Stimulated activated CD8-positive, alpha-beta memory T cell treated with anti-CD3 and anti-CD28 coated beads, Interleukin-7, amount 100 ng/mL, for 4 hours (primary cell): ENCODE results near the gene MYOM3.

ENCODE experiments used
- DNase-seq, 2 donors: peaks; one replicate each; pipeline ENCODE4 v3.0.0-alpha.2; 2020; ENCODE audit warnings: low read depth in 2 of 2

MYOM3 gene

DNA sequence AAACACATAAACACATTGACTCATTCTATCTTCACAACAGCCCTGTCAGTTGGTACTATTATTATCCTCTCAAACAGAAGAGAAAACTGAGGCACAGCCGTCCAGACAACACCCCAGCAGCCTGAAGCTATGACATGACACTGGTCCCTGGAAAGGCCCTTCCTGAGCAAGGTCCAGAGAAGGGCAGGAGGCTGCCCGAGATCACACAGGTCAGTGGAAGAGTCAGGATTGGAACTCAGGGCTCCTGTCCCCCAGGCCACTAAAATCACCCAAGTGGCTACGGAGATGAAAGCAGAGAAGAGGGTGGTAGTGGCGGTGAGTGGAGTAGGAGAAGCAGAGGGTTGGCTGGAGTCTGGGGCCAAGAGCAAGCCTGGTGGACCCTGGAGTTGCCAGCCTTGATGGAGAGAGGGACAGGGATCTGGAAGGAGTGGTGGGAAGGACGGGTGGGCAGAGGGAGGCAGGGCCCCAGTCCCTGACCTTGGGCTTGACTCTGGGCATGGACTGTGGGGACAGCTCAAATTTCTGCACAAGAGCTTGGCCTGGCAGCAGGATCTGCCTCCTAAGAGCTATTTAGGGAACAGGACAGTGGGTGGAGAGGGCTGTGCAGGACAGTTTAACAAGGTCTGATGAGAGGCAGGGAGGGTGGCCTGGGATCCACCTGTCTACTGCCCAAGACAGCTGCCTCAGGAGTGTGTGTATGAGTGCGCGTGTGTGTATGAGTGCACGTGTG is 15.8 kb downstream of the MYOM3 start:
- DNase-seq = no peak

DNA sequence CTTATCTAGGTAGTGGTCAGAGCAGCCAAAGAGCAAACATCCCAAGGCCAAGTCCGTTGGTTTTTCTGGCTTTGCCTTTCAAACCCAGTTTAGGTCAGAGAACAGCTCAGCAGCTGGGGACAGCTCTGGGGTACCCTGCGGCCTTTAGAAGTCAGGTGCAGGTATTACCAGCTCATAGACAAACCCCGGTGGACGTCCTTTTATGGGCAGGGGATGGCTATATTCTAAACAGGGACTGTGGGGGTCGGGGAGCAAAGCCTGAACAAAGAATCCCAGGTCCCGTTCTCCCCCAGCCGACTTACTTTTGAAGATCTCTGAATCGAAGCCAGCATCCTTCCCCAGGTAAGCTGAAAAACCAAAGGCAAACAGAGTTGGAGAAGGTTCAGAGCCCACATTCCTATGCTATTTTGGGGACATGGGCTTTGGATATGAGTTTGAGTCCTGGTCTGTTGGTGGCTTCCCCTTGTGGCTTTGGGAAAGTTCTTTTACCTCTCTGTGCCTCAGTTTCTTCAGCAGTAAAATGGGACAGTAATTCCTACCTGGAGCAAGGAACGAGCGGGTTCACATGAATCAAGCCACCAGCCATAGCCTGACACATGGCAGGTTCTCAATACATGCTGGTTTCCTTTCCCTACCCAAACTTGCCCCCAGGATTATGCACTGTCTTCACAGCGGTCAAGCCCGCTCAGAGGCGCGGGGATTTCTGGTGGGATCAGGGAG is 16.6 kb downstream of the MYOM3 start:
- DNase-seq = no peak

GRCh38 chr1:24094554-24094953 is 17.4 kb downstream of the MYOM3 start:
- no peak for DNase-seq

DNA sequence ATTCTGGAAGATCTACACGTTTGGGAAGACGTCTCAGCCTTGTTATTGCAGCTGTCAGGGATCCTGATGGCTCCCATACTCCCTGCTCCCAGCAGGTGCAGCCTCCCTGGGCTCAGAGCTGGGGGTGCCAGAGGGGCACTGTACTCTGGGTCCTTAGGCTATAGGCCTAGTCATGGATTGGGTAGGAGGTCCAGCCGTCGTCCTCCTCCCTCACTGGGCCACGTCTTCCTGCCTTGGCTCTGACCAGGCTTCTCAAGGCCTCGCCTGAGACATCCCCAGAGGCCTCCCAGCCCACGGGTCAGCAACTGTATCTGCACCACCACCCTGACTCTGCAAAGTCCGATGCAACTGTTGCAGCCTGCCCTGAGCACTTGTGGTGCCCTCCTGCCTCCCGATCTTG is 18.2 kb downstream of the MYOM3 start:
- DNase-seq = no peak

GRCh38 chr1:24092979-24093378 is 19.0 kb downstream of the MYOM3 start:
- DNase-seq = no peak

DNA sequence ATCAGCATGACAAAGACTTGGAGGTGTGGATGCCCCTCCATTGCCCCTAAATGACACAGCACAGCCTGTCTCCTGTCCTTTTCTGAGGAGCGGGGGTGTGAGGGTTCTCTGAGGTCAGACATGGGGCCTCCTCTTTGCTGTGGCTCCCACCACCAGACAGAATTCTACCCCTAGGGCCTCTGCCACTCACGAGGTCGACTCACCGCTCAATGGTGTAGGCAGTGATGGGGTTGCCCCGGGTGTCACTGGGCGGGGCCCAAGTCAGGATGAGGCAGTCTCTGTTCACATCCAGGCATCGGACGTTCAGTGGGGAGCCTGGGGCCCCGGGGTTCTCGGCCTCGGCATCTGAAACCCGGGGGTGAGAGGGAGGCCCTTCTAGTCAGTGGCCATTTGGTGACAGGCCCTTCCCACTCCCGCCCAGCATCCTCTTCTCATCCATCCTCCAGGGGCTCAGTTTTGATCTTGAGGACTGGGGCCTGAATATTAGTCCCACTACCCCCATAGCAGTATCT is 19.9 kb downstream of the MYOM3 start:
- DNase-seq = no peak

DNA sequence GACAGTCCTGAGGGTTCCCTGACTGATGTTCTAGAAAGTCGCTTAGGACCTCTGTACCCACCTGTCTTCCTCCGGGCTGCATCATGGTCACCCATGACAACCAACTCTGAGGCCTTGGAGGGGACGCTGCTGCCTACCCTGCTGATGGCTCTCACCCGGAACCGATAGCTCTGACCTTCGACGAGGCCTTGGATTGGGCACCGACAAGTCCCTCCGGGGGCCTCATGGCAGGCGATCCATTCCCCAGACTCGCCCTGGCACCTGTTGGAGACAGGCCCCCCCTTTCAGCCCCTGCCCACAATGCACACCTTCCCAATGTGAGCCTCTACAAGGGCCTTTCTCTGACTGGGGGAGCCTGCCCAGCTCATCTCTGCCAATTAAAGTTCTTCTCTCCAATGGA is 21.2 kb downstream of the MYOM3 start:
- DNase-seq = no peak

DNA sequence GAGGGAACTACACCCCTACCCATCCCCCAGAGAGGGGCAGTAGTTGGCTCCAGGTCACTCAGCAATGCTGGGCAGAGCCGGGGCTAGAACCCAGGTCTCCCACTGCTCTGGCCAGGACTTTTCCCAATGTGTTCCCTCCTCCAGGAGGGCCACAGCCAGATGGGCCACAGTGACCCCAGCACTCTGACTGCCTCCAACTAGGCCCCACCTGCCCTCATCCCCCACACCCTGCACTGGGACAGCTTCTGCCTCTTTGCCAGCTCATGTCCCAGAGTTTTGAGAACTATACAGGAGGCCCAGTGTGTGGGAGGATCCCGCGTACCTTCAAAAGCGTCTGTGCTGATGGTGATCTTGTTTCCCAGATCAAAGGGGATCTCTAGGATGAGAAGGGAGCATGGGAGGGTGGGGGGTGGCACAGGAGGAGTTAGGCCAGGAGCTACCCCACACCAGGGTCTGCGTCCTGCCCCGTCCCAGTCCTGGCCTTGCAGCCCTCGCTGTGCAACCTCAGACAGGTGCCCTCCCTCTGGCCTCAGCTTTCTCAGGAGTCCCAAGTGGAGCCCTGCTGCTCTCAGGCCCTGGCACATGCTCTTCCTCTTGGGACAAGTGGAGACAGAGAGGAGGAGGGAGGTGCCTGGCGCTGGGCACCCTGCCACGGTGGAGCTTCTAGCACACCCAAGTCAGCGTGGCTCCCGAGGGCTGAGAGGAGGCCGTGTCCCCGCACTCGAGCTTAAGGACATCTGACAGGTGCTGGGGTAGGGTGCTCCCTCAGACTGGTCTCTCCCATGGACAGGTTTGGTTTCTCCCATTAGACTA is 22.0 kb downstream of the MYOM3 start:
- DNase-seq = no peak

GRCh38 chr1:24089027-24089742 is 22.8 kb downstream of the MYOM3 start:
- DNase-seq = no peak

DNA sequence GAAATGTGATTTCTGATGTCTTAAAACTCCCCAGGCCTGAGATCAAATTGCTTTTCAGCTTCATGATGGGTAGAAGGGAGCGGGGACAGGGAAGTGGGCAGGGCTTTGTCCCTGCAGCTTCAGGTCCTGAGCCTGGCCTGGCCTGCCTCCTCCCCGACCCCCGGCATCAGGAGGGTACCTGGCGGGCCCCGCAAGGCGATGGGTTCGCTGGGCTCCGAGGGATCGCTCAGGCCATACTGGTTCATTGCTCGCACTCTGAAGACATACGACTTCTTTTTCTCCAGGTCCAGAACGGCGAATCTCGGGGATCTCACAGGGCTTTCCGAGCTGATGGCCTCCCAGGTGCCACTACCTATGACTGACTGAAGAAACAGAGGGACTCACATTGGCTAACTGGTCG is 25.5 kb downstream of the MYOM3 start:
- DNase-seq = no peak

GRCh38 chr1:24085546-24085945 is 26.4 kb downstream of the MYOM3 start:
- no peak for DNase-seq

- no peak for DNase-seq
These were observed 26.9 kb downstream of the MYOM3 start for GRCh38 chr1:24085007-24085406.

DNA sequence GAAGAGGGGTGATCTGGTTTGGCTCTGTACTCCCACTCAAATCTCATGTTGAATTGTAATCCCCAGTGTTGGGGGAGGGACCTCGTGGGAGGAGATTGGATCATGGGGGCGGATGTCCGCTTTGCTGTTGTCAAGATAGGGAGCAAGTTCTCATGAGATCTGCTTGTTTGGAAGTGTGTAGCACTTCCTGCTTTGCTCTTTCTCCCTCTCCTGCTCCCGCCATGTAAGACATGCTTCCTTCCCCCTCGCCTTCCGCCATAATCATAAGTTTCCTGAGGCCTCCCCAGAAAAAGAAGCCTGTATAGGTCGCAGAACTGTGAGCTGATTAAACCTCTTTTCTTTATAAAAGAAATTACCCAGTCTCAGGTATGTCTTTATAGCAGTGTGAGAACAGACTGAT is 27.9 kb downstream of the MYOM3 start:
- DNase-seq = no peak

DNA sequence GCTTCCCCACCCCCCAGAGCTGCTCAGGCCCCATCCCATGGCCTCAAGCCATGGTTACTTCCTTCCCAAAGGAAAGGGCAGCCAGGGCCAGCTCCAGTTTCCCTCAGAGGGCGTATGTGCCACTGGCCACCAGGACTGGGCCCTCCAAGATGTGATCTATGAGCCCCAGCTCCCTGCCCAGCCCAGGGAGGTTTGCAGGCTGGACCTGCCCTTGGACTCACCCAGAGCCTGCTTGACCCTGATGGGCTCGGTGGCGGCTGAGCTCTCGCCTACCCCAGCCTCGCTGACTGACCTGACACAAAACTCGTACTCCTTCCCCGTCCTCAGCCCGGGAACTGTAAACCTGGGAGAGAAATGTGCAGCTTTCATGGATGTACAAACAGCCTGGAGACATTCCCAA is 29.6 kb downstream of the MYOM3 start:
- DNase-seq = no peak

DNA sequence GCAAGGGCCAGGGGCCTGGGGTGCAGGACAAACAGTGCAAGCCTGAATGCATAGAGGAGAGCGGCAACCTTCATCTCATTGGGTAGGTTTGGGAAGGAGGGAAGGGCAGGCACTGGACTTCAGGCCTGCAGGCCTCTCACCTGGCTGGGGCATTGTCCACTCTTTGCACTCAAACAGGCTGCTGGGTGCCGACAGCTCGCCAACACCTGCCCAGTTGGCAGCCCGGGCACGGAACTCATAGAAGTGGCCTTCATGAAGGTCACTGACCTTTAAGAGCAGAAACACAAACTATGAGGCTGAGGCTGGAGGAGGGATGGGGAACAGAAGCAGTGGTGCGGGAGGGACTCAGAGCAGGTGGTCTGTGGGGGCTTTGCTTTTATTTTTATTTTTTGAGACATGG is 30.7 kb downstream of the MYOM3 start:
- DNase-seq = no peak

- no peak for DNase-seq
These were observed 31.8 kb downstream of the MYOM3 start for GRCh38 chr1:24080131-24080530.

- DNase-seq = no peak
These were observed 34.5 kb downstream of the MYOM3 start for GRCh38 chr1:24077278-24077978.

GRCh38 chr1:24075946-24076345 is 36.0 kb downstream of the MYOM3 start:
- no peak for DNase-seq

DNA sequence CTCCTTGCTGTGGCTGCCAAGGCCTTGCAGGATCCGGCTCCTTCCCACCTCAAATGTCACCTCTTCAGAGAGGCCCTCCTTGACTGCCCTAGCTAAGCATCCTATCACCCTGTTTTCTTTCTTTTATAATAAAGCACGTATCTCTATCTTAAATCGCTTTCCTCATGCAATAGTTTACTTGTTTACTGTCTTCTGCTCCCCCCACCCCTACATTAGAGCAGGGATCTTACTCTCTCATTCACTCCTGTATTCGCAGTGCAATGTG is 36.4 kb downstream of the MYOM3 start:
- no peak for DNase-seq

DNA sequence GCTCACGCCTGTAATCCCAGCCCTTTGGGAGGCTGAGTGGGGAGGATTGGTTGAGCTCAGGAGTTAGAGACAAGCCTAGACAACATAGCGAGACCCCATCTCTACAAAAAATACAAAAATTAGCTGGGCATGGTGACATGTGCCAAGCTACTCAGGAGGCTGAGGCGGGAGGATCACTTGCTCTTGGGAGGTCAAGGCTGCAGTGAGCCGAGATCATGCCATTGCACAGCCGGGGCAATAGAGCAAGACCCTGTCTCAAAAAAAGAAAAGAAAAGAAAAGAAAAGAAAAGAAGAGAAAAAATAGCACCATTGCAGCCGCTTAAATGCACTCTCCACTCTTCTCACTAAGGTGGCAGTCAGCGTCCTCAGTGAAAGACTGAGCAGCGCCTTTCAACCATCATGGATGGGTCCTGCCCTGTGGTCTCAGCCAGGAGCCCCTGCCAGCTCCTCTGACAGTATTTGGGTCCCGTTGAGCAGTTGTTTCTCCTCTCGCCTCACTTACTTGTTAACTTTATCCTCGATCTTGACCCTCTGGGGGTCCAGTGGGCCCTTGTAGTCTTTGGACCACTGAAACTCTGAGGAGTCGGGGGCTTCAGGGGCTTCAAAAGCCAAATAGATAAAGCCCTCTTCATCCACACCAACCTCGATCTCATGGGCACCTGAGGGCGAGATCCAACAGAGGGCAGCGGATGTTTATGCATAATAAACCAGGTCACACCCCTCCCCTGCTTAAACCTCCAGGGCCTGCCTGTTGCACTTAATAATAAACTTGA is 36.9 kb downstream of the MYOM3 start:
- no peak for DNase-seq

DNA sequence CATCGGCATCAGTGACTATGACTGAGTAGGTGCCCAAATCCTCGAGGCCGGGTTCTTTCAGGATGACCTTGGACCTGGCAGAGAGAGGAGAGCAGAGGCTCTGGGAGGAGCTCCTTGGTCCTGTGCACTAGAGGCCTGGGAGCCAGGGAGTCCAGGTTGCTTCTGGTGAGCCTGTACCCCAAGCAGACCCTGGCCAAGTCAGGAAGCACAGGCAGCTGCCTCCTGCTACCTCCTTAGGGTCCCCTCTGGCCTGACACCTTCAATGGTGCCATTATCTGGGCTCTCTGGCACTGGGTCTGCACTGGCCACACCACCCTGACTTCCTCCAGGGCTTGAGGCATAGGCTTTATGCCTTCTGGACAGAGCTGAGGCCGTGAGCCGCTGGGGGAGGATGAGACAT is 37.7 kb downstream of the MYOM3 start:
- DNase-seq = no peak
